H1 (cell line): ENCODE results near the gene CFAP97D2. TPM values are rescaled to one million over a fixed set of nuclear protein-coding genes. Genes with fewer than 3 reads are reported as not detected.

Experiments
- CTCF ChIA-PET: fragments of 300-600 bp; sonication (Branson Sonifier 250); formaldehyde crosslinking; loops from one replicate; lab custom pipeline; 2021; ENCODE audit not compliant: partially characterized antibody; lab: Charles Lee
- POLR2A ChIA-PET: fragments of 300-600 bp; sonication (Branson Sonifier 250); formaldehyde crosslinking; loops from one replicate; lab custom pipeline; 2021; ENCODE audit warnings: inconsistent platforms; ENCODE audit not compliant: partially characterized antibody; lab: Charles Lee
- DNase-seq, 2 experiments: peaks; one replicate each; pipeline versions ENCODE4 v3.0.0 to v3.0.0-alpha.2; 2010 to 2022; ENCODE audit warnings: low spot score in 2 of 2, low read depth in 1 of 2, mixed read lengths in 1 of 2
- FAIRE-seq: peaks from 2 replicates; lab custom pipeline; 2011; peaks lifted over from hg19 to GRCh38; lab: Jason Lieb, UNC
- H2AFZ ChIP-seq: 2 replicates; pipeline ENCODE4 v1.8.1; 2012; ENCODE audit warnings: low read length, inconsistent platforms
- H2AK5ac ChIP-seq: 2 replicates; pipeline ENCODE4 v1.6.1; 2013; ENCODE audit warnings: low read depth, low read length
- H2BK120ac ChIP-seq: replicated peaks from 2 replicates; pipeline ENCODE3; 2013; ENCODE audit warnings: low read depth, low read length, inconsistent platforms
- H2BK12ac ChIP-seq: 2 replicates; pipeline ENCODE4 v1.6.1; 2013; ENCODE audit warnings: low read depth, low read length
- H2BK15ac ChIP-seq: 2 replicates; pipeline ENCODE4 v1.6.1; 2013; ENCODE audit warnings: low read length
- H2BK20ac ChIP-seq: 2 replicates; pipeline ENCODE4 v1.6.1; 2013; ENCODE audit warnings: low read length
- H2BK5ac ChIP-seq: 2 replicates; pipeline ENCODE4 v1.6.1; 2013; ENCODE audit warnings: low read depth, low read length
- H3K14ac ChIP-seq: 2 replicates; pipeline ENCODE4 v1.6.1; 2013; ENCODE audit warnings: inconsistent platforms; ENCODE audit not compliant: insufficient read length
- H3K18ac ChIP-seq: 2 replicates; pipeline ENCODE4 v1.6.1; 2013; ENCODE audit warnings: low read length; ENCODE audit errors: extremely low read depth
- H3K23ac ChIP-seq: 2 replicates; pipeline ENCODE4 v1.6.1; 2013; ENCODE audit warnings: inconsistent platforms; ENCODE audit not compliant: insufficient read length
- H3K23me2 ChIP-seq: 2 replicates; pipeline ENCODE4 v1.6.1; 2013; ENCODE audit warnings: low read depth, low read length
- H3K27ac ChIP-seq: 2 replicates; pipeline ENCODE4 v1.6.1; 2011; ENCODE audit warnings: low read depth, low read length, inconsistent platforms
- H3K27me3 ChIP-seq, 4 experiments: replicated peaks in 1 of 4; 1 replicate in 1 of 4; 2 replicates in 3 of 4; pipeline versions ENCODE4 v1.6.1 to v1.8.1; 2011 to 2013; ENCODE audit warnings: low read length in 3 of 4, mild to moderate bottlenecking in 3 of 4, inconsistent platforms in 2 of 4, mixed read lengths in 2 of 4, moderate library complexity in 1 of 4; ENCODE audit not compliant: control insufficient read depth in 3 of 4, insufficient read depth in 3 of 4; ENCODE audit errors: extremely low read depth in 1 of 4
- H3K36me3 ChIP-seq, 4 experiments: 2 replicates each; pipeline versions ENCODE4 v1.6.1 to v1.8.1; 2011 to 2013; ENCODE audit warnings: mild to moderate bottlenecking in 4 of 4, low read length in 3 of 4, moderate library complexity in 2 of 4, control low read depth in 1 of 4, inconsistent platforms in 1 of 4; ENCODE audit not compliant: insufficient read depth in 4 of 4, control insufficient read depth in 2 of 4
- H3K4ac ChIP-seq: replicated peaks from 2 replicates; pipeline ENCODE3; 2013; ENCODE audit warnings: low read length, low read depth, mixed read lengths, inconsistent platforms; ENCODE audit not compliant: insufficient read length
- H3K4me1 ChIP-seq, 4 experiments: replicated peaks in 1 of 4; 1 replicate in 1 of 4; 2 replicates in 3 of 4; pipeline versions ENCODE4 v1.6.1 to v1.8.1; 2011 to 2013; ENCODE audit warnings: low read length in 3 of 4, inconsistent platforms in 2 of 4, mixed read lengths in 1 of 4; ENCODE audit not compliant: insufficient read depth in 4 of 4, control insufficient read depth in 3 of 4
- H3K4me2 ChIP-seq, 2 experiments: 2 replicates each; pipeline versions ENCODE4 v1.6.1 to v1.8.1; 2011 to 2013; ENCODE audit warnings: low read depth in 2 of 2, low read length in 2 of 2, control low read depth in 1 of 2, inconsistent platforms in 1 of 2, mild to moderate bottlenecking in 1 of 2; ENCODE audit not compliant: insufficient read depth in 1 of 2
- H3K4me3 ChIP-seq, 4 experiments: fragments of 200-600, 300-600 bp in 1 of 4; sonication (generic), shearing (Covaris generic), sonication (Bioruptor Twin) in 1 of 4; 2 replicates each; pipeline versions ENCODE4 v1.5.1 to v1.8.1; 2011 to 2016; ENCODE audit warnings: low read length in 4 of 4, low read depth in 3 of 4, control low read depth in 2 of 4, inconsistent platforms in 2 of 4, mild to moderate bottlenecking in 2 of 4, mixed read lengths in 1 of 4, moderate library complexity in 1 of 4; ENCODE audit not compliant: insufficient read depth in 2 of 4; ENCODE audit errors: extremely low read depth in 1 of 4
- H3K56ac ChIP-seq: replicated peaks from 2 replicates; pipeline ENCODE3; 2013; ENCODE audit warnings: low read depth, mild to moderate bottlenecking, mixed read lengths, low read length, inconsistent platforms; ENCODE audit not compliant: insufficient read length
- H3K79me1 ChIP-seq: 2 replicates; pipeline ENCODE4 v1.6.1; 2013; ENCODE audit warnings: low read depth, low read length, control low read depth
- H3K79me2 ChIP-seq, 2 experiments: 2 replicates each; pipeline versions ENCODE4 v1.6.1 to v1.8.1; 2012 to 2013; ENCODE audit warnings: low read length in 2 of 2, mild to moderate bottlenecking in 2 of 2, inconsistent platforms in 1 of 2; ENCODE audit not compliant: insufficient read depth in 2 of 2, control insufficient read depth in 1 of 2
- H3K9ac ChIP-seq, 4 experiments: replicated peaks in 1 of 4; 1 replicate in 1 of 4; 2 replicates in 3 of 4; pipeline versions ENCODE4 v1.6.1 to v1.8.1; 2011 to 2013; ENCODE audit warnings: low read depth in 3 of 4, low read length in 3 of 4, control low read depth in 2 of 4, mild to moderate bottlenecking in 2 of 4, moderate library complexity in 2 of 4, inconsistent platforms in 1 of 4; ENCODE audit errors: extremely low read depth in 1 of 4
- H3K9me3 ChIP-seq, 2 experiments: 2 replicates each; pipeline versions ENCODE4 v1.6.1 to v1.8.1; 2012 to 2013; ENCODE audit warnings: mild to moderate bottlenecking in 2 of 2, moderate library complexity in 2 of 2, control low read depth in 1 of 2, inconsistent platforms in 1 of 2, low read depth in 1 of 2, low read length in 1 of 2, mixed read lengths in 1 of 2; ENCODE audit not compliant: insufficient read depth in 2 of 2
- H4K20me1 ChIP-seq, 2 experiments: replicated peaks in 1 of 2; 2 replicates each; pipeline versions ENCODE3 to v1.8.1; 2011 to 2013; ENCODE audit warnings: inconsistent platforms in 2 of 2, low read length in 2 of 2, mild to moderate bottlenecking in 1 of 2; ENCODE audit not compliant: insufficient read depth in 2 of 2, control insufficient read depth in 1 of 2
- H4K5ac ChIP-seq: 2 replicates; pipeline ENCODE4 v1.6.1; 2013; ENCODE audit warnings: low read length, low read depth, mixed read lengths, inconsistent platforms; ENCODE audit not compliant: insufficient read length
- H4K8ac ChIP-seq: 2 replicates; pipeline ENCODE4 v1.8.0; 2013; ENCODE audit warnings: mild to moderate bottlenecking, moderate library complexity, low read length, inconsistent platforms; ENCODE audit not compliant: insufficient read depth; ENCODE audit errors: extremely low read depth
- H4K91ac ChIP-seq: replicated peaks from 2 replicates; pipeline ENCODE3; 2013; ENCODE audit warnings: low read length, mixed read lengths, inconsistent platforms; ENCODE audit not compliant: insufficient read length
- BCL11A ChIP-seq, 2 experiments: IDR thresholded peaks; one replicate each; pipeline ENCODE4 v1.6.1; 2011; ENCODE audit warnings: low read depth in 2 of 2, low read length in 2 of 2, mild to moderate bottlenecking in 2 of 2
- EZH2 ChIP-seq: fragments of 200-600 bp; sonication (generic); IDR thresholded peaks from 2 replicates; pipeline ENCODE4 v1.7.1; 2012; ENCODE audit warnings: low read depth, mild to moderate bottlenecking, moderate library complexity, low read length, inconsistent platforms; ENCODE audit not compliant: severe bottlenecking
- JUND ChIP-seq: IDR thresholded peaks from 2 replicates; pipeline ENCODE4 v1.6.1; 2011; ENCODE audit warnings: mild to moderate bottlenecking, improper control_type of control experiment, low read length
- MAFK ChIP-seq: IDR thresholded peaks from 2 replicates; pipeline ENCODE4 v1.6.1; 2012; ENCODE audit warnings: low read depth, mild to moderate bottlenecking, improper control_type of control experiment, low read length
- MAX ChIP-seq: IDR thresholded peaks from 2 replicates; pipeline ENCODE4 v1.6.1; 2012; ENCODE audit warnings: inconsistent platforms
- SP2 ChIP-seq: IDR thresholded peaks from 2 replicates; pipeline ENCODE4 v1.6.1; 2012; ENCODE audit warnings: mild to moderate bottlenecking, low read length, inconsistent platforms
- SRF ChIP-seq: IDR thresholded peaks from 2 replicates; pipeline ENCODE4 v1.6.1; 2011; ENCODE audit warnings: mild to moderate bottlenecking, low read depth, low read length, moderate library complexity
- WGBS, 2 experiments: shearing (Covaris generic) in 1 of 2; methylation state at CpG; one replicate each; pipeline versions ENCODE4 v1.1.6 to v1.1.7; 2013 to 2015; ENCODE audit warnings: low lambda C conversion rate in 2 of 2, mixed read lengths in 2 of 2, inconsistent platforms in 1 of 2, low coverage in 1 of 2, missing lambda C conversion rate in 1 of 2; ENCODE audit not compliant: insufficient replicate concordance in 2 of 2, insufficient coverage in 1 of 2, insufficient read length in 1 of 2; ENCODE audit errors: extremely low coverage in 1 of 2, missing lambda C conversion rate in 1 of 2; 5-methylcytosine and 5-hydroxymethylcytosine counted together
- polyA plus RNA-seq, 7 experiments: library from polyadenylated mRNA; depleted of rRNA in 3 of 7; stranded (reverse) in 5 of 7; unstranded in 2 of 7; fragments of >200 nt in 5 of 7; fragments of 200-250 nt in 2 of 7; gene quantifications; 1 replicate in 5 of 7; 2 replicates in 1 of 7; 4 replicates in 1 of 7; pipeline versions ENCODE4 v1.2.1 to v1.2.3, GENCODE V29; 2011 to 2013; ENCODE audit warnings: missing spikeins in 2 of 7, mixed read lengths in 2 of 7
- total RNA-seq: library from RNA; stranded (reverse); fragmentation: NEBNext Ultra II Directional; extraction: Animal tissue kit (Norgen Biotek cat#: 25700); gene quantifications from 2 replicates; pipeline ENCODE4 v1.2.1, GENCODE V29; 2021

CFAP97D2 gene
- total and polyA plus RNA-seq, 2 of the 8 experiments (the other 6 are each of a cell fraction or from before 2014, with no cell fraction given) = not detected

DNA sequence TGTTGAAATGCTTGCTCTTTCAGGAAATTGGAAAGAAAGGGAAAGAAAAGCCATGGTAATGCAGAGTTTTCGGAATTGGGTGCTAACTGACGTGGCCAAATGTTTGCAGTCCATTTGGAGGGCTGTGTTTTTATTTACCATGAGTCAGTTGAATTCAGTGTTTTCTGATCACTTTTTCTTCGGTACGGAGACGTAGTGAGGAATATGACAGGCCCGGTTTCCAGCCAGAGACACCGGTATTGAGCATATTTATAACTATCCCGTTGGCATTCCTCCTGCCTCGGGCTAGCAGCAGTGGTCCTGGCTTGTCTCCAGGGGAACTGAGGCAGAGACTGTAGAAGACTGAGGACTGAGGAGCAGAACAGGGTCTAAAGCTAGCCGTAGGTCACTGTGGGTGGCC lies 56.6 kb downstream of the CFAP97D2 start:
- Histone ChIP-seq H3K9ac (peak overlapping the region in 1 of 4 experiments; percentile 46; a peak in 3 of 7 replicates), H4K91ac (no peak overlapping the region), H3K79me2 (peaks cover 6 to 21% of the 10 kb centered on the region in 2 experiments; a peak in 3 of 4 replicates), H3K4ac (no peak overlapping the region), H2BK5ac (no peak overlapping the region), H3K23ac (no peak overlapping the region), H3K79me1 (peaks cover 2% of the 10 kb centered on the region; the same call in 1 of the 2 replicates), H3K23me2 (peaks cover 4% of the 10 kb centered on the region), H3K4me2 (peak overlapping the region; percentile 66 to 67), H3K36me3 (peaks cover 14 to 37% (median 28%) of the 10 kb centered on the region in 4 experiments), H2BK15ac (no peak overlapping the region), H2BK120ac (no peak overlapping the region), H3K14ac (no peak overlapping the region), H3K27me3 (no peaks in the 10 kb centered on the region), H3K4me1 (peaks cover 2 to 6% (median 4%) of the 10 kb centered on the region in 4 experiments; a peak in 4 of 7 replicates), H2BK12ac (no peak overlapping the region), H4K20me1 (peaks cover 5 to 8% of the 10 kb centered on the region in 2 experiments), H2BK20ac (no peak overlapping the region), H4K5ac (no peak overlapping the region), H3K18ac (no peak overlapping the region), H2AK5ac (no peak overlapping the region), H3K9me3 (no peaks in the 10 kb centered on the region), H3K4me3 (peak overlapping the region; percentile 76 to 88 (median 80)), H2AFZ (no peak overlapping the region), H3K27ac (no peak overlapping the region), H3K56ac (no peak overlapping the region), H4K8ac (no peak overlapping the region)
- FAIRE-seq (no peak), DNase-seq (no peak)
- POLR2A ChIA-PET = interaction anchor here (0.9 to 5.3 kb wide), 5 partner anchors 10 to 59 kb away, joined by 4 to 33 read pairs (median 10); no protein-coding TSS in a partner anchor
- 60% methylated on average over 10 of the region's 10 CpGs; no CpG with 5 or more reads in 1 of the 2 experiments for WGBS, 2 experiments
- CTCF ChIA-PET = interaction anchor here (1.4 to 1.9 kb wide), 2 partner anchors 10 to 433 kb away, joined by 3 to 5 read pairs; no protein-coding TSS in a partner anchor
- TF ChIP-seq EZH2 (no peak), BCL11A (IDR thresholded peaks at IDR 0.05; ENCODE audit: low read depth in 2 of 2, low read length in 2 of 2) (no peak), JUND (no peak), MAFK (no peak), SRF (no peak), MAX (no peak), SP2 (no peak)
